Fibroblast of lung (primary cell): Measurements from ENCODE around the gene SDC1. TPM values are rescaled to one million over a fixed set of nuclear protein-coding genes. Genes with fewer than 3 reads are reported as not detected.

Source experiments
- DNase-seq, 2 donors: peaks; one replicate each; pipeline versions ENCODE4 v3.0.0 to v3.0.0-alpha.2; 2010; ENCODE audit warnings: low read depth in 2 of 2
- H2AFZ ChIP-seq: 2 replicates; pipeline ENCODE4 v1.5.1; 2012; ENCODE audit warnings: low read length, control low read depth, inconsistent platforms
- H3K27ac ChIP-seq: 2 replicates; pipeline ENCODE4 v1.5.1; 2011; ENCODE audit warnings: low read length, control low read depth; ENCODE audit not compliant: insufficient read depth
- H3K27me3 ChIP-seq: 2 replicates; pipeline ENCODE4 v1.5.1; 2011; ENCODE audit warnings: mild to moderate bottlenecking, low read length; ENCODE audit not compliant: control insufficient read depth, insufficient read depth
- H3K36me3 ChIP-seq: 2 replicates; pipeline ENCODE4 v1.5.1; 2011; ENCODE audit warnings: low read length; ENCODE audit not compliant: control insufficient read depth, insufficient read depth
- H3K4me1 ChIP-seq: 2 replicates; pipeline ENCODE4 v1.5.1; 2011; ENCODE audit warnings: low read length; ENCODE audit not compliant: control insufficient read depth, insufficient read depth; ENCODE audit errors: extremely low read depth
- H3K4me2 ChIP-seq: 2 replicates; pipeline ENCODE4 v1.5.1; 2011; ENCODE audit warnings: low read length, control low read depth; ENCODE audit not compliant: insufficient read depth; ENCODE audit errors: extremely low read depth
- H3K4me3 ChIP-seq, 4 experiments: fragments of 200-600 bp in 1 of 4; sonication (generic) in 1 of 4; replicated peaks in 1 of 4; 2 replicates each; pipeline ENCODE4 v1.5.1; 2011 to 2016; ENCODE audit warnings: low read length in 4 of 4, low read depth in 3 of 4, mild to moderate bottlenecking in 3 of 4, control low read depth in 2 of 4, inconsistent platforms in 1 of 4, mixed read lengths in 1 of 4; ENCODE audit not compliant: insufficient read depth in 1 of 4; ENCODE audit errors: control extremely low read depth in 1 of 4
- H3K79me2 ChIP-seq: 2 replicates; pipeline ENCODE4 v1.5.1; 2012; ENCODE audit warnings: mild to moderate bottlenecking, low read length, inconsistent platforms; ENCODE audit not compliant: control insufficient read depth, insufficient read depth
- H3K9ac ChIP-seq: 2 replicates; pipeline ENCODE4 v1.5.1; 2011; ENCODE audit warnings: mild to moderate bottlenecking, low read length, control low read depth; ENCODE audit not compliant: insufficient read depth
- H3K9me3 ChIP-seq: 2 replicates; pipeline ENCODE4 v1.5.1; 2012; ENCODE audit warnings: low read depth, low read length; ENCODE audit not compliant: control insufficient read depth, insufficient read depth
- H4K20me1 ChIP-seq: 2 replicates; pipeline ENCODE4 v1.5.1; 2011; ENCODE audit warnings: low read length; ENCODE audit not compliant: control insufficient read depth, insufficient read depth; ENCODE audit errors: extremely low read depth
- EZH2 ChIP-seq: IDR thresholded peaks from 2 replicates; pipeline ENCODE4 v1.5.1; 2012; ENCODE audit warnings: low read length, control low read depth, mild to moderate bottlenecking; ENCODE audit errors: missing control alignments
- polyA plus RNA-seq, 2 donors: library from polyadenylated mRNA; depleted of rRNA in 1 of 2; stranded (reverse) in 1 of 2; unstranded in 1 of 2; fragments of >200 nt; gene quantifications; 2 replicates each; pipeline ENCODE4 v1.2.1, GENCODE V29; 2011 to 2012; ENCODE audit warnings: missing spikeins in 1 of 2
- total RNA-seq: library from RNA; depleted of rRNA; stranded (reverse); fragments of >200 nt; gene quantifications from 2 replicates; pipeline ENCODE4 v1.2.1, GENCODE V29; 2014
- TF ChIP-seq, protein P1 (sequence below), 2 donors: IDR thresholded peaks in 1 of 2; conservative IDR thresholded peaks in 1 of 2; 1 replicate in 1 of 2; 2 replicates in 1 of 2; pipeline ENCODE4 v1.5.1; 2011 to 2012; ENCODE audit warnings: low read length in 2 of 2, control low read depth in 1 of 2, inconsistent platforms in 1 of 2, low read depth in 1 of 2, mild to moderate bottlenecking in 1 of 2

The SDC1 gene
- total and polyA plus RNA-seq, 2 donors (not counting 1 experiment from before 2014, with no cell fraction given): 14.6 to 56.8 TPM

DNA sequence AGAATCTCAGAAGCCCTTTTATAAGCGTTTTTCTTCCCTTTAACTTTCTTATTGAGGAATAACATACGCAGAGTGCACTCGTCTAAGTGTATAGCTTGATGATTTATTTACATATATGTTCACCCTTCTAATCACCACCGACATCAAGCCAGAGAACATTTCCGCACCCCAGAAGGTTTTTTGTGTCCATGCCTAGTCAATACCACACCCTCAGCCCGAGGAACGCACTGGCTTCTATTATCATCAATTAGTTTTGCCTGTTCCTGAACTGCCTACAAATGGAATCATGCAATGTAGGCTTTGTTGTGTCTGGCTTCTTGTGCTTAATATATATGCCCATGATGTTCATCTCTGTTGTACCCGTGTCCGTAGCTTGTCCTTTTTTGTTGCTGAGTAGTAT is 27.7 kb downstream of the SDC1 start:
- H3K9me3 ChIP-seq: no peaks in the 10 kb centered on the region
- no peaks in the 10 kb centered on the region for H3K4me1 ChIP-seq
- H3K4me2 ChIP-seq: no peak overlapping the region
- no peak overlapping the region for H3K4me3 ChIP-seq
- no peak overlapping the region for H3K9ac ChIP-seq
- no peaks in the 10 kb centered on the region for H3K36me3 ChIP-seq
- H4K20me1 ChIP-seq: no peaks in the 10 kb centered on the region
- DNase-seq: no peak
- H3K27ac ChIP-seq: no peak overlapping the region
- TF ChIP-seq EZH2: no peak
- TF ChIP-seq, protein P1, sequence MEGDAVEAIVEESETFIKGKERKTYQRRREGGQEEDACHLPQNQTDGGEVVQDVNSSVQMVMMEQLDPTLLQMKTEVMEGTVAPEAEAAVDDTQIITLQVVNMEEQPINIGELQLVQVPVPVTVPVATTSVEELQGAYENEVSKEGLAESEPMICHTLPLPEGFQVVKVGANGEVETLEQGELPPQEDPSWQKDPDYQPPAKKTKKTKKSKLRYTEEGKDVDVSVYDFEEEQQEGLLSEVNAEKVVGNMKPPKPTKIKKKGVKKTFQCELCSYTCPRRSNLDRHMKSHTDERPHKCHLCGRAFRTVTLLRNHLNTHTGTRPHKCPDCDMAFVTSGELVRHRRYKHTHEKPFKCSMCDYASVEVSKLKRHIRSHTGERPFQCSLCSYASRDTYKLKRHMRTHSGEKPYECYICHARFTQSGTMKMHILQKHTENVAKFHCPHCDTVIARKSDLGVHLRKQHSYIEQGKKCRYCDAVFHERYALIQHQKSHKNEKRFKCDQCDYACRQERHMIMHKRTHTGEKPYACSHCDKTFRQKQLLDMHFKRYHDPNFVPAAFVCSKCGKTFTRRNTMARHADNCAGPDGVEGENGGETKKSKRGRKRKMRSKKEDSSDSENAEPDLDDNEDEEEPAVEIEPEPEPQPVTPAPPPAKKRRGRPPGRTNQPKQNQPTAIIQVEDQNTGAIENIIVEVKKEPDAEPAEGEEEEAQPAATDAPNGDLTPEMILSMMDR (conservative IDR thresholded peaks at IDR 0.05 in 1 of 2, IDR thresholded peaks at IDR 0.05 in 1 of 2; ENCODE audit: low read depth in 1 of 2, low read length in 2 of 2): no peak
- no peaks in the 10 kb centered on the region for H3K27me3 ChIP-seq
- no peaks in the 10 kb centered on the region for H3K79me2 ChIP-seq
- no peak overlapping the region for H2AFZ ChIP-seq

DNA sequence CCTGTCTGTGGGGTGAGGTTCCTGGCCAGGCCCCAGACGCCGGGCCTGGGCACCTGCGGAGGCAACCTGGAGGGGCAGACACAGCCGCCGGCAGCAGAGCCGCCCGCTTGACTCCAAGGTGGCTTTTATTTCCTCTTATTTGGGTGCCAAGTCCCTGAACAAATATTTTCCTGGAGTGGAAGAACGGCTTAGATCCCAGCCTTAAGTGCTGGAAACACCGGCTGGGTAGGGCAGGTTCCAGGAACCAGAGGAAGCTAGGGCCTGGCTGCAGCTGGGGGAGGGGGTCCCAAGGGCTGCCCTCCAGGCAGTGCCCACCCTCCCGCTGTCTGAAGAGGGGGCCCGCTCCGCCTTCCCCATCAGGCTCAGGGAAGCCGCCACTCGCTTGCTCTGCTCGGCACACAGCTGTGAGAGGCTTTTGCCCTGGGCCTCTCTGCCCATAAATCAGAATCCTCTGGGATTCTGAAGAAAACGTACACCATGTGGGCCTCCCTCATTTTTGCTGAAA is 28.2 kb downstream of the SDC1 start:
- no peaks in the 10 kb centered on the region for H3K9me3 ChIP-seq
- no peaks in the 10 kb centered on the region for H3K27me3 ChIP-seq
- peak in 1 of 2 donors; percentile 11 for DNase-seq
- H2AFZ ChIP-seq: no peak overlapping the region
- no peak overlapping the region for H3K9ac ChIP-seq
- no peak overlapping the region for H3K4me2 ChIP-seq
- H3K79me2 ChIP-seq: no peaks in the 10 kb centered on the region
- no peaks in the 10 kb centered on the region for H3K4me1 ChIP-seq
- H3K4me3 ChIP-seq: no peak overlapping the region
- no peak for TF ChIP-seq EZH2
- TF ChIP-seq, protein P1 (conservative IDR thresholded peaks at IDR 0.05 in 1 of 2, IDR thresholded peaks at IDR 0.05 in 1 of 2; ENCODE audit: low read depth in 1 of 2, low read length in 2 of 2): no peak
- no peaks in the 10 kb centered on the region for H3K36me3 ChIP-seq
- no peaks in the 10 kb centered on the region for H4K20me1 ChIP-seq
- H3K27ac ChIP-seq: no peak overlapping the region

DNA sequence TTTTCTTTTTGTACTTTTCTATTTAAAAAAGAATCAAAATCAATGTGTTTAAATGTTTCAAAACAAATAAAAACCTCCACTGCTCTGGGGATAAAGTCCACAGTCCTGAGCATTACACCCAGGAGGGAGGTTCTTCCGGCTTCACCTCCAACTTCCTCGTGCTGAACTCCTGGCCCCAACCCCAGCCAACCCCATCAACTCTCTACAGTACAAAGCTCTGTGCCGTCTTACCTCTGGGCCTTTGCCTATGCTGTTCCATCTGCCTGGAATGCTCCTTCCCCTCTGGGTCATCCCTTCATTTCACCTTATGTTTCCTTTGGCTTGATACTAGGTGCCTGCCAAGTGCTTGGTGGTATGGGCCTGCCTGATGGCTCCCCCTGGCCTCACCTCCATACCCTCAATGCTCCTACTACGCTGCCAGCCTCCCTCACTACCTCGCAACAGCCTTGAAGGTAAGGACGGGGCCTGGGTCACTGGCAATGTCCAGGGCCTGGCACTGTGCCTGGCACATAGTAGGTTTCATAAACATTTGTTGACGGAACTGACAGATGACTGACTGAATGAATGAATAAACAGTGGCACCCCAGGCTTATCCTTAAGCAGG is 28.8 kb downstream of the SDC1 start:
- no peak for DNase-seq
- no peak overlapping the region for H2AFZ ChIP-seq

More for the DNA sequence above, 28.8 kb downstream of the SDC1 start:
- Histone ChIP-seq H3K9ac (no peak overlapping the region), H4K20me1 (no peaks in the 10 kb centered on the region), H3K79me2 (no peaks in the 10 kb centered on the region), H3K4me1 (no peaks in the 10 kb centered on the region), H3K9me3 (no peaks in the 10 kb centered on the region), H3K36me3 (no peaks in the 10 kb centered on the region), H3K4me3 (no peak overlapping the region), H3K27ac (no peak overlapping the region), H3K4me2 (no peak overlapping the region), H3K27me3 (no peaks in the 10 kb centered on the region)
- TF ChIP-seq, protein P1 (conservative IDR thresholded peaks at IDR 0.05 in 1 of 2, IDR thresholded peaks at IDR 0.05 in 1 of 2; ENCODE audit: low read depth in 1 of 2, low read length in 2 of 2): no peak
- TF ChIP-seq EZH2: no peak
